Fibroblast of lung (primary cell): ENCODE data around the gene C16orf92.
A peak's percentile ranks its signal among the peaks of the same experiment; 100 is the strongest.

Experiments used
- CTCF ChIP-seq, 2 donors: IDR thresholded peaks in 1 of 2; conservative IDR thresholded peaks in 1 of 2; 1 replicate in 1 of 2; 2 replicates in 1 of 2; pipeline ENCODE4 v1.5.1; 2011 to 2012; ENCODE audit warnings: low read length in 2 of 2, control low read depth in 1 of 2, inconsistent platforms in 1 of 2, low read depth in 1 of 2, mild to moderate bottlenecking in 1 of 2
- EZH2 ChIP-seq: IDR thresholded peaks from 2 replicates; pipeline ENCODE4 v1.5.1; 2012; ENCODE audit warnings: low read length, control low read depth, mild to moderate bottlenecking; ENCODE audit errors: missing control alignments

- TF ChIP-seq CTCF (conservative IDR thresholded peaks at IDR 0.05 in 1 of 2, IDR thresholded peaks at IDR 0.05 in 1 of 2; ENCODE audit: low read depth in 1 of 2, low read length in 2 of 2): no peak
- peak; percentile 31 for TF ChIP-seq EZH2
These were observed 11.9 kb upstream of the C16orf92 start, which contains the start of gene DOC2A for GRCh38 chr16:30010844-30011713.
